Effector memory CD4-positive, alpha-beta T cell (primary cell): ENCODE data around the gene DRP2.
"Not testable (repeated sequence)": the region's sequence is repeated elsewhere in the genome, so short reads cannot be mapped to it uniquely, and the experiment has no call there.

Experiments used
- DNase-seq, 3 donors: peaks; one replicate each; pipeline ENCODE4 v3.0.0-alpha.2; 2020
- H3K27ac ChIP-seq: 2 replicates; pipeline ENCODE4 v1.7.0; 2013; ENCODE audit warnings: mild to moderate bottlenecking, low read length, moderate library complexity; ENCODE audit not compliant: insufficient read depth, poor library complexity, severe bottlenecking
- H3K27me3 ChIP-seq: replicated peaks from 2 replicates; pipeline ENCODE4 v1.7.0; 2013; ENCODE audit warnings: mild to moderate bottlenecking, low read length; ENCODE audit not compliant: insufficient read depth, control insufficient read depth, poor library complexity, severe bottlenecking
- H3K36me3 ChIP-seq: 2 replicates; pipeline ENCODE4 v1.7.0; 2013; ENCODE audit warnings: mild to moderate bottlenecking, low read length, moderate library complexity; ENCODE audit not compliant: control insufficient read depth, insufficient read depth
- H3K4me1 ChIP-seq: 2 replicates; pipeline ENCODE4 v1.7.0; 2013; ENCODE audit warnings: low read length, mild to moderate bottlenecking; ENCODE audit not compliant: control insufficient read depth, insufficient read depth, poor library complexity, severe bottlenecking
- H3K4me3 ChIP-seq: 2 replicates; pipeline ENCODE4 v1.7.0; 2013; ENCODE audit warnings: low read length, low read depth, mild to moderate bottlenecking; ENCODE audit not compliant: insufficient read depth, poor library complexity, severe bottlenecking
- H3K9me3 ChIP-seq: 2 replicates; pipeline ENCODE4 v1.7.0; 2013; ENCODE audit warnings: mild to moderate bottlenecking, low read length, moderate library complexity; ENCODE audit not compliant: control insufficient read depth

Gene DRP2

DNA sequence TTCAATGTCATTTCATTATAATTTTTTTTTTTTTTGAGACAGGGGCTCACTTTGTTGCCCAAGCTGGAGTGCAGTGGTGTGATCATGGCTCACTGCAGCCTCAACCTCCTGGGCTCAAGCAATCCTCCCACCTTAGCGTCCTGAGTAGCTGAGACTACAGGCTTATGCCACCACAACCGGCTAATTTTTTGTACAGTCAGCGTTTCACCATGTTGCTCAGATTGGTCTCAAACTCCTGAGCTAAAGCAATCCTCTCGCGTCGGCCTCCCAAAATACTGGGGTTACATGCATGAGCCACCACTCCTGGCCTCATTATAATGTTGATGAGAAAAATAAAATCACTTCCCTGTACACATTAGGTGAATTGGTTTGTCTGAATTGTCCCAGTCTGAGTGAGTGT is 54.6 kb downstream of the DRP2 start:
- H3K36me3 ChIP-seq: no peaks in the 10 kb centered on the region
- no peak overlapping the region for H3K27ac ChIP-seq
- H3K4me3 ChIP-seq: no peak overlapping the region
- DNase-seq: no peak
- no peaks in the 10 kb centered on the region for H3K27me3 ChIP-seq
- H3K9me3 ChIP-seq: no peaks in the 10 kb centered on the region
- H3K4me1 ChIP-seq: no peaks in the 10 kb centered on the region

- H3K4me3 ChIP-seq: no peak overlapping the region
- H3K27me3 ChIP-seq: no peaks in the 10 kb centered on the region
- no peaks in the 10 kb centered on the region for H3K4me1 ChIP-seq
- no peak for DNase-seq
- no peak overlapping the region for H3K27ac ChIP-seq
- H3K36me3 ChIP-seq: no peaks in the 10 kb centered on the region
- H3K9me3 ChIP-seq: no peaks in the 10 kb centered on the region
These were observed 56.7 kb downstream of the DRP2 start for GRCh38 chrX:101276238-101276637.

- no peaks in the 10 kb centered on the region for H3K4me1 ChIP-seq
- H3K27me3 ChIP-seq: no peaks in the 10 kb centered on the region
- H3K27ac ChIP-seq: no peak overlapping the region
- no peak overlapping the region for H3K4me3 ChIP-seq
- no peaks in the 10 kb centered on the region for H3K36me3 ChIP-seq
- H3K9me3 ChIP-seq: no peaks in the 10 kb centered on the region
- DNase-seq: no peak
These were observed 67.8 kb downstream of the DRP2 start for GRCh38 chrX:101287402-101287801.

DNA sequence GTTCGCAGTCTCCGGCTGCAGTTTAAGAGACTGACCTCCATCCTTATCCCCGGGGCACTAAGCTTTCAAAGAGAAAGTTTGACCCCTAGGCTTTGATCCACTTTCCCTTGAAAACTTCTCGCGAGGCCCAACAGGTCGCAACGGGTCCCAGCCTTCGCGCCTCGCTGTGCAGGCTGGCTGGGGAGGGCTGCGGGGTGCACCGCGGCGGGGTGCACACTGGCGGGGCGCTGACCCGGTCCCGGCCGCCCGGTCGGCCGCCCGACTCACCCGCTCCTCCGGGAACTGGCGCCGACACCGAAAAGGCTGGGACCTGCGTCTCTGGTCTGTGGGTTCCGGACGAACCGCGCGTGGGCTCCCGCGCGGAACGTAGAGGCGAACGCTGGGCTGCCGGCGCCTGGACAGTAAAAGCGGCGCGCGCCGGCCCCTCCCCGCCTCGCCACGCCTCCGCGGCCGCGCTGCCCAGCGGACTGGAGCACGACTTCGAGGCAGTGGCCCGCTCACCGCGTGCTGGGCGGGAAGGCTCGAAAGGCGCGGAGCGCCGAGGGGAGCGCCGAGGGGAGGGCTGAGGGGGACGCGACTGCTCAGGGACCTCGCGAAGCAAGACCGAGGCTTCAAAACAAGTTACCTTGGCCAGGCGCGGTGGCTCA is 71.5 kb downstream of the DRP2 start, which contains the start of gene TAF7L:
Gene TAF7L (minus strand): TSS at position 378 of the 647 bp plus-strand sequence. CDS start 3,791 bp downstream, outside the sequence.
- no peaks in the 10 kb centered on the region for H3K9me3 ChIP-seq
- H3K27ac ChIP-seq: no peak within 1 kb of the TSS
- no peaks in the 10 kb centered on the region for H3K4me1 ChIP-seq
- no peak within 1 kb of the TSS for H3K4me3 ChIP-seq
- no peak for DNase-seq
- no peaks in the 10 kb centered on the region for H3K36me3 ChIP-seq
- no peaks in the 10 kb centered on the region for H3K27me3 ChIP-seq

- H3K27ac ChIP-seq: not testable (repeated sequence)
These were observed 76.0 kb downstream of the DRP2 start for GRCh38 chrX:101295603-101296002.

GRCh38 chrX:101303790-101304189 is 84.2 kb downstream of the DRP2 start:
- Histone ChIP-seq H3K9me3 (no peaks in the 10 kb centered on the region), H3K27ac (no peak overlapping the region), H3K27me3 (no peaks in the 10 kb centered on the region), H3K4me1 (no peaks in the 10 kb centered on the region), H3K36me3 (no peaks in the 10 kb centered on the region), H3K4me3 (no peak overlapping the region)
- no peak for DNase-seq

More at GRCh38 chrX:101295603-101296002, 76.0 kb downstream of the DRP2 start:
- not testable (repeated sequence) for H3K4me3 ChIP-seq, H3K4me1 ChIP-seq, H3K27me3 ChIP-seq, DNase-seq, H3K36me3 ChIP-seq, H3K9me3 ChIP-seq
